22Rv1 (cell line): ENCODE data around the gene KCNIP1.

Experiments
- H3K27ac ChIP-seq: fragments of 450-650 bp; 2 replicates; pipeline ENCODE4 v1.5.1; 2017
- ZFX ChIP-seq: fragments of 450-650 bp; IDR thresholded peaks from 2 replicates; pipeline ENCODE4 v1.6.1; 2017; ENCODE audit warnings: antibody characterized with exemption, borderline replicate concordance
- TF ChIP-seq, protein P1 (sequence below): fragments of 450-650 bp; IDR thresholded peaks from 2 replicates; pipeline ENCODE4 v1.5.1; 2017; ENCODE audit warnings: mild to moderate bottlenecking

The KCNIP1 gene

GRCh38 chr5:170651604-170652277 lies 147.9 kb downstream of the KCNIP1 start:
- no peak overlapping the region for H3K27ac ChIP-seq
- TF ChIP-seq ZFX = no peak
- TF ChIP-seq, protein P1, sequence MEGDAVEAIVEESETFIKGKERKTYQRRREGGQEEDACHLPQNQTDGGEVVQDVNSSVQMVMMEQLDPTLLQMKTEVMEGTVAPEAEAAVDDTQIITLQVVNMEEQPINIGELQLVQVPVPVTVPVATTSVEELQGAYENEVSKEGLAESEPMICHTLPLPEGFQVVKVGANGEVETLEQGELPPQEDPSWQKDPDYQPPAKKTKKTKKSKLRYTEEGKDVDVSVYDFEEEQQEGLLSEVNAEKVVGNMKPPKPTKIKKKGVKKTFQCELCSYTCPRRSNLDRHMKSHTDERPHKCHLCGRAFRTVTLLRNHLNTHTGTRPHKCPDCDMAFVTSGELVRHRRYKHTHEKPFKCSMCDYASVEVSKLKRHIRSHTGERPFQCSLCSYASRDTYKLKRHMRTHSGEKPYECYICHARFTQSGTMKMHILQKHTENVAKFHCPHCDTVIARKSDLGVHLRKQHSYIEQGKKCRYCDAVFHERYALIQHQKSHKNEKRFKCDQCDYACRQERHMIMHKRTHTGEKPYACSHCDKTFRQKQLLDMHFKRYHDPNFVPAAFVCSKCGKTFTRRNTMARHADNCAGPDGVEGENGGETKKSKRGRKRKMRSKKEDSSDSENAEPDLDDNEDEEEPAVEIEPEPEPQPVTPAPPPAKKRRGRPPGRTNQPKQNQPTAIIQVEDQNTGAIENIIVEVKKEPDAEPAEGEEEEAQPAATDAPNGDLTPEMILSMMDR = no peak

DNA sequence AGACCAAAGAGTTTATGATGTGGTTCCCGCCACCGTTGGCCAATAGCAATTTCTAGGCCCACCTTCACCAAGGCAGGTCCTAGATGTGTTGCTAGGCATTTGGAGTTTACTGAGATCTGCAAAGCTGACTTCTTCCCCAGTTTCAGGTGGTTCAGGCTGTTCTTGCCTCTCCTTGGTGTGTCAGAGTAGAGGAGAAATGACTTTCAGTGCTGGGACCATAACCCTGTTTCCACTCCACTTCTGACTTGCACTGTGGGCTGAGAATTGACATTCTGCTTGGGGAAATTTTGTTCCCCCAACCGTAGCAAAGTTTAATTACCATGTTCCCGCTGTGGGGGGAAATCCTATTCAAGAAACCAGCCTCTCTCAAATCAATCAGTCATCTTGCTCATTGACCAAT lies 151.7 kb downstream of the KCNIP1 start:
- TF ChIP-seq, protein P1 = no peak
- no peak for TF ChIP-seq ZFX
- H3K27ac ChIP-seq = no peak overlapping the region

- no peak overlapping the region for H3K27ac ChIP-seq
- TF ChIP-seq, protein P1 = no peak
- TF ChIP-seq ZFX = no peak
Measured at GRCh38 chr5:170655920-170656319, 152.1 kb downstream of the KCNIP1 start.

DNA sequence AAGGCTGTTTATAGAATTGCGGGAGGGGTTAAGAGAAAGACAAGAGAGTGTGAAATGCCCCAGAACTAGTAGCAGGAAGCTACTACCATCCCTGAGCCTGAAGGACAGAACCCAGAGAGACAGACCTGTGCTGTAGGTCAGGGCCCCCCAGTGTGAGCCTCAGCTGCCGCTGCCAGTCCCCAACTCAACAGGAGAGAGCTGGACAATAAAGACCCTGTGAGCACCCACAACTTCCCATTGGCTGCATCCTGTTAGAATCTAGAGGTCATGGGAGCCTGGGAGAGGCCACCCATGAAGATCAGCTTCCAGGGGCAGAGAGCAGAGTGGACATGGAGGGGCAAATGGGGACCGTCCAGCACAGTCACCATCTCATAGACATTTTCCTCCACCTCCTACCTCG lies 152.5 kb downstream of the KCNIP1 start:
- TF ChIP-seq, protein P1 = no peak
- no peak for TF ChIP-seq ZFX
- H3K27ac ChIP-seq = no peak overlapping the region

- TF ChIP-seq ZFX = no peak
- TF ChIP-seq, protein P1 = no peak
- H3K27ac ChIP-seq = no peak overlapping the region
Measured at GRCh38 chr5:170660531-170660930, 156.7 kb downstream of the KCNIP1 start.

DNA sequence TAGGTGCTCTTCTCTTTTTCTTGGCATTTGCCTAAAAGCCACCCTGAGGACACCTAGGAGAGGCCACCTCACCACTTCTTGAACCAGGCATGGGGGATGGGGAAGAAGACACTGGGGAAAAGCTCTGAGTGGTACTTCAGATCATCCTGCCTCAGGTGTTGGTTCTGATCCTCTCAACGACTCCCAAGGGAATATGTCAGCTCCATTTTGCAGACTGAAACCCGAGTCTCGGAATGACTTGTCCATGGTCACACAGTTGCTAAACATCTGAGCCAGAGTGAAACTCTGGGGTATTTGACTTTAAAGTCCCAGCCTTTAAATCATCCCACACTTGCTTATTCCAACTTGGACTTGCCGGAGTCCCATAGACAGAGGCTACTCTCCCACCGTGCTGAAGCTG lies 159.1 kb downstream of the KCNIP1 start:
- no peak for TF ChIP-seq ZFX
- TF ChIP-seq, protein P1 = no peak

DNA sequence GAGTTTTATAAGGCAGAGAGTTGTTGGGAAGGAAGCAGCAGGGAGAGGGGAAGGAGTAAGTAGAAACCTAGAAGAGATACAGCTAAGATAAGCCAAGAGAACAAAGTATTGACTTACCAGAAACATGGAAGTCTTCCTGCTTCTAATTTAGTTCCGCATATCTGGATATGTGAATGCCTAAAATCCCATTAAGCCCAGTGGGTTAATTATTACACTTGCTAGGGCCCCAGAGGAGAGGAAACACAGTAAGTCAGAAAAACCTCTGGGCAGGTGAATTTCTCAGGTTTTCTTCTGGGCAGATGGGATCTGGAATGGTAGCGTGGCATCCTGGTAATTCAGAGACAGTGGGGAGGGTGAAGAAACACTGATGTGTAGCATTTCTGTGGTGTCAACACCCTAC lies 175.0 kb downstream of the KCNIP1 start:
- TF ChIP-seq, protein P1 = no peak
- TF ChIP-seq ZFX = no peak

More for the DNA sequence above, 159.1 kb downstream of the KCNIP1 start:
- H3K27ac ChIP-seq = no peak overlapping the region

More for the DNA sequence above, 175.0 kb downstream of the KCNIP1 start:
- H3K27ac ChIP-seq = no peak overlapping the region
